ENCODE measurements around the gene MAP2K4.

The MAP2K4 gene

GRCh38 chr17:12088035-12088434 is 67.4 kb downstream of the MAP2K4 start:
- DNase-seq, result no peak

GRCh38 chr17:12089809-12090384 is 69.2 kb downstream of the MAP2K4 start:
- DNase-seq, result no peak

- DNase-seq, result no peak
Measured at GRCh38 chr17:12094336-12094735, 73.7 kb downstream of the MAP2K4 start.

DNA sequence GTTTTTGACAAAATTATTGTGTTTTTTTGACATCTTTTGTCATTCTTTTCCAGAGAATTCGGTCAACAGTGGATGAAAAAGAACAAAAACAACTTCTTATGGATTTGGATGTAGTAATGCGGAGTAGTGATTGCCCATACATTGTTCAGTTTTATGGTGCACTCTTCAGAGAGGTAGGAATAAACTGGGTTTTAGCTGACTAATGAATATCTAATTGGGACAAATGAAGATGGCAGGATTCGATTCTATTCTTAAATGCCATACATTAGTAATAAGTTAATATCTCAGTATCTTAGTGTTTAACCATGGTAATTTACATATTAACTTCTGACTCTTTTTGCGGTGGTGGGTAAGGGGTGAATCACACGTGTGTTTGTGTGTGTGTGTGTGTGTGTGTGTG is 74.8 kb downstream of the MAP2K4 start:
- no peak for DNase-seq

- no peak for DNase-seq
Measured at GRCh38 chr17:12097326-12097725, 76.6 kb downstream of the MAP2K4 start.

DNA sequence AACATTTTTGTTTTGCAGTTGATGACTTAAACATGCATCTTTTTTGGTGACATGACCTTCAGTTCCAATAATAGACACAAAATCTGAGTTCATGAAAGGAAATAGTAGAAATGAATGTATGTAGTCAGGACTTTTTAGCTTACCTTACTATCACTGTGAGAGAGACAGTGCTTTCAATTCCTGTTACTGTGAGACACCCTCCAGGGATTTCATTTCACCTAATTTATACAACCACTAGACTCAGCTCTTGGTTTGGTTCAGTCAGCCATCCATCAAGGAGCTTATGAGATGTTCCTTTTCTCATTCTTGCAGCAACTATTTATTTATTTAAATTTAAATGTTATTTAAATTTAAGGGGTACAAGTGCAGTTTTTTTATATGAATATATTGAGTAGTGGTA is 77.9 kb downstream of the MAP2K4 start:
- DNase-seq, result no peak

- no peak for DNase-seq
Measured at GRCh38 chr17:12099412-12099811, 78.7 kb downstream of the MAP2K4 start.

- no peak for DNase-seq
Measured at GRCh38 chr17:12104831-12105230, 84.2 kb downstream of the MAP2K4 start.

GRCh38 chr17:12107905-12108304 is 87.2 kb downstream of the MAP2K4 start:
- DNase-seq, result no peak

DNA sequence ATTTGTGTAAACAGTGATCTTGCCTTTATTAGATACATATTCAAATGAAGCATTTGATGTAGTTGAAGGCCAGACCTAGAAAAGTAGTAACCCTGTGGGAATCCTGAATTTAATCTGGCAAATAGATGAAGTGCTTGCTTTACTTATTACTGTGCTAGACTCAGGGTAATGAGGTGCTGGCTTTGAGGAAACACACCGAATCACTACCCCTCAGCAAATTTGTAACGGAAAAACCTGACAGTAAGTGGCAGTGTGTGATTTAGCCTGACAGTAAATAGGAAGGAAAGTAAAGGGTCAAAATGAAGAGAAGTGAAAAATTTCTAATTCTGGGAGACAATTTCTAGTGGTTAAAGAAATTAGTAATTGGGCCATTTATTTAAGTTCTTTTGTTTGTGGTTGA is 90.2 kb downstream of the MAP2K4 start:
- no peak for DNase-seq

GRCh38 chr17:12113156-12113555 is 92.5 kb downstream of the MAP2K4 start:
- no peak for DNase-seq

GRCh38 chr17:12114686-12115418 is 94.2 kb downstream of the MAP2K4 start:
- DNase-seq, result no peak

DNA sequence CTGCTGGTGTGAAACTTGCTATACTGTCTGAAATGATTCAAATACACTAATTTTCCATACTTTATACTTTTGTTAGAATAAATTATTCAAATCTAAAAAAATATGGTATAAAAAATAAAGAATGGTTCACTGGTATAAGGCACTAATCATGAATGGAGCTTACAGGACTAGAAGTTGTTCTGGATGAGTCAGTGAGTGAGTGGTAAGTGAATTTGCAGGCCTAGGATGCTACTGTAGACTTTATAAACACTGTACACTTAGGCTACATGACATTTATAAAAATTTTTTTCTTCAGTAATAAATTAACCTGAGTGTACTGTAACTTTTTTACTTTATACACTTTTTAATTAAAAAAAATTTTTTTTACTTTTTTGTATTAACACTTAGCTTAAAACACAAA is 95.5 kb downstream of the MAP2K4 start:
- no peak for DNase-seq

DNA sequence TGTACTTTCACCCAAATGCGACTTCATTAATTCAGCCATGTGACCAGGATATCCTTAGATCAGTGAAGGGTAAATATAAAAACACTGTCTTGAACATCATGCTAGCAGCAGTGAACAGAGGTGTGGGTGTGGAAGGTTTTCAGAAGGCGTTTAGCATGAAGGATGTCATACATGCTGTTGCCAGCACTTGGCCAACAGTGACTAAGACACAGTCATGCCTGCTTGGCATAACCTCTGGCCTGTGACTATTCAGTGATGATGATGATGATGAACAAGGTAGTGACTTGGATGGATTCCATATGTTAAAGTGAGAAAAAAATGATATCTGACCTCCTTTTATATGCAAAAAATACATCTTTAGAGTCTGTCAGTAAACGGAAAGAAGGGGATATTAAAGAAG is 97.9 kb downstream of the MAP2K4 start:
- no peak for DNase-seq

GRCh38 chr17:12122075-12122474 is 101.4 kb downstream of the MAP2K4 start:
- DNase-seq, result no peak

GRCh38 chr17:12127177-12127576 is 106.5 kb downstream of the MAP2K4 start:
- no peak for DNase-seq

- DNase-seq, result no peak
Measured at GRCh38 chr17:12127667-12128066, 107.0 kb downstream of the MAP2K4 start.

DNA sequence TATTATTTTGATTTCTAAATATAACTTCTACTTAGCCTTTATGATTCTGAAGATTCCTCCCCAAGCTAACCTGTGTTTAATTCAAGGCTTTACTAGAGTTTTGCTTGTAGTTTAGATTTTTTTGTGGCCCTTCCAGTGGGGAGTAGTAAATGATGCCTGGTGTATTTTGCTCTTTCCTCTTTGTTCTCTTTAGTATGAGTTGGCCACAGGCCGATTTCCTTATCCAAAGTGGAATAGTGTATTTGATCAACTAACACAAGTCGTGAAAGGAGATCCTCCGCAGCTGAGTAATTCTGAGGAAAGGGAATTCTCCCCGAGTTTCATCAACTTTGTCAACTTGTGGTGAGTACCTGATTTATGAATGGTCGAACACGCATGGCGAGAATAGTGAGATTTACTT is 108.3 kb downstream of the MAP2K4 start:
- no peak for DNase-seq

- no peak for DNase-seq
Measured at GRCh38 chr17:12133183-12133582, 112.5 kb downstream of the MAP2K4 start.

- no peak for DNase-seq
Measured at GRCh38 chr17:12134101-12134500, 113.4 kb downstream of the MAP2K4 start.

DNA sequence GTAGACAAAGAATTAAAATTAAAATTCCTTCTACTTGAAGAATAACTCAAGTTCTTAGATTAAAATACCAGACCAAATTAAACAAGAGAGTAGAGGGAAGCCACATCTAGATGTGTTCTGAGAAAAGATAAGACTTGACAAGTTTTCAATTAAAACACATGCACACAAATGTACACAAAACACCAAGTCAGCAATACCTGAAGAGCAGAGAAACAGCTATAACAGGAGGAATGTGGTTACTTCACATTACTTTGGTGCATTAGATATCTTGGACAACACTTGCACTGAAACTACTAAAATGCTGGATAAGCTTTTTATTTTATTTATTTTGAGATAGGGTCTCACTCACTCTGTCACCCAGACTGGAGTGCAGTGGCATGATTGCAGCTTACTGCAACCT is 113.9 kb downstream of the MAP2K4 start:
- DNase-seq, result no peak

DNA sequence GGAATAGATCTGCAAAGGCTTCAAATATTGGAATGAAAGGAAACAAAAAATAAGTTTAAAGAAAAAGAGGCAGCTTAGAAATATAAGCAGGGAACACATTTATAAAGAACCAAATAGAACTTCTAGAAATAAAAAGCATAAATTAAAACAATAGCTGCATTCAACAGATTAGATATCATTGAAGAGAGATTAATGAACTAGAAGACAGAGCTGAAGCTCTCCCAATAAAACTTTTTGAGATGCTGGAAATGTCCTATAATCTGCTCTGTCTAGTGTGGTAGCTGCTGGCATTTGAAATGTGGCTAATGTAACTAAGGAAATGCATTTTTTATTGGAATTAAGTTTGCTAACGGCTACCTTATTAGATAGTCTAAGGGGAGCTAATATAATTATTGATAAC is 115.6 kb downstream of the MAP2K4 start:
- DNase-seq, result no peak

- DNase-seq, result no peak
Measured at GRCh38 chr17:12136646-12137045, 116.0 kb downstream of the MAP2K4 start.

DNA sequence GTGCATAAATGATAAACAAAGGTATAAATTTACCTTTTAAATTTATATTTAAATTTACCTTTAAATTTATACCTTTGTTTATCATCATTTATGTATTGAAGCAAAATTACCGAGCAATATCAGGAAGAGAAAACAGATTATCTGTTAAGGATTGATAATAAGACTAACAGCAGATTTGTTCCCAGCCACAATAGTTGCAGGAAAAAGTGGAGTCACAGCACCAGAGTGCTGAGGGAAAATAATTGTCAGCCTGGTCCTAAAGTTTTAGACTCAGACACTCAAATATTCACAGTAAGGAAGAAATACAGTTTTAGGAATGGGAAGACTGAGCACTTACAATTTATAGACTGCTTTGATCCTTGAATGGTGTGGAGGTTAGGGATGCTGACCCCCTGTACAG is 117.2 kb downstream of the MAP2K4 start:
- no peak for DNase-seq
